Keratinocyte (primary cell): ENCODE measurements around the gene EPC2. TPM values are rescaled to one million over a fixed set of nuclear protein-coding genes. Genes with fewer than 3 reads are reported as not detected.

Experiments
- DNase-seq: peaks from one replicate; pipeline ENCODE4 v3.0.0-alpha.2; 2011; ENCODE audit warnings: low read depth, missing footprints, low spot score
- FAIRE-seq: peaks from 2 replicates; lab custom pipeline; 2011; peaks lifted over from hg19 to GRCh38; lab: Jason Lieb, UNC
- H2AFZ ChIP-seq: 2 replicates; pipeline ENCODE4 v1.6.0; 2012; ENCODE audit warnings: low read length, control low read depth, inconsistent platforms; ENCODE audit not compliant: control insufficient read depth
- H3K27ac ChIP-seq: 2 replicates; pipeline ENCODE4 v1.5.1; 2011; ENCODE audit warnings: low read length; ENCODE audit not compliant: control insufficient read depth, insufficient read depth
- H3K27me3 ChIP-seq: 3 replicates; pipeline ENCODE4 v1.6.0; 2011; ENCODE audit warnings: low read length; ENCODE audit not compliant: control insufficient read depth, insufficient read depth; ENCODE audit errors: extremely low read depth
- H3K36me3 ChIP-seq, 2 experiments: 2 replicates in 1 of 2; 3 replicates in 1 of 2; pipeline ENCODE4 v1.5.1; 2011; ENCODE audit warnings: low read length in 2 of 2, mild to moderate bottlenecking in 1 of 2; ENCODE audit not compliant: control insufficient read depth in 2 of 2, insufficient read depth in 2 of 2; ENCODE audit errors: extremely low read depth in 1 of 2
- H3K4me1 ChIP-seq: 3 replicates; pipeline ENCODE4 v1.5.1; 2011; ENCODE audit warnings: low read length; ENCODE audit not compliant: control insufficient read depth, insufficient read depth; ENCODE audit errors: extremely low read depth
- H3K4me2 ChIP-seq: 3 replicates; pipeline ENCODE4 v1.6.0; 2011; ENCODE audit warnings: low read depth, low read length; ENCODE audit not compliant: control insufficient read depth, insufficient read depth; ENCODE audit errors: extremely low read depth
- H3K4me3 ChIP-seq, 3 experiments: fragments of 200-600 bp in 1 of 3; sonication (generic) in 1 of 3; 2 replicates in 2 of 3; 3 replicates in 1 of 3; pipeline ENCODE4 v1.5.1; 2011 to 2016; ENCODE audit warnings: low read length in 3 of 3, mild to moderate bottlenecking in 3 of 3, control low read depth in 2 of 3, inconsistent platforms in 1 of 3, low read depth in 1 of 3, mixed read lengths in 1 of 3, mixed run types in 1 of 3, moderate library complexity in 1 of 3; ENCODE audit not compliant: control insufficient read depth in 2 of 3, insufficient read depth in 2 of 3; ENCODE audit errors: extremely low read depth in 1 of 3
- H3K79me2 ChIP-seq: 2 replicates; pipeline ENCODE4 v1.6.0; 2012; ENCODE audit warnings: low read length; ENCODE audit not compliant: control insufficient read depth, insufficient read depth
- H3K9ac ChIP-seq: 3 replicates; pipeline ENCODE4 v1.6.0; 2011; ENCODE audit warnings: low read length; ENCODE audit not compliant: control insufficient read depth, insufficient read depth; ENCODE audit errors: extremely low read depth
- H3K9me1 ChIP-seq: 3 replicates; pipeline ENCODE4 v1.6.0; 2011; ENCODE audit warnings: low read length; ENCODE audit not compliant: control insufficient read depth, insufficient read depth; ENCODE audit errors: extremely low read depth
- H3K9me3 ChIP-seq: 2 replicates; pipeline ENCODE4 v1.5.1; 2012; ENCODE audit warnings: low read depth, low read length; ENCODE audit not compliant: control insufficient read depth
- H4K20me1 ChIP-seq: 3 replicates; pipeline ENCODE4 v1.6.0; 2011; ENCODE audit warnings: low read length; ENCODE audit not compliant: control insufficient read depth, insufficient read depth; ENCODE audit errors: extremely low read depth
- CTCF ChIP-seq, 3 experiments: IDR thresholded peaks in 1 of 3; conservative IDR thresholded peaks in 1 of 3; optimal IDR thresholded peaks in 1 of 3; 2 replicates in 2 of 3; 3 replicates in 1 of 3; pipeline versions ENCODE3 to v1.5.1; 2011; ENCODE audit warnings: low read length in 3 of 3, mild to moderate bottlenecking in 3 of 3, moderate library complexity in 2 of 3, control low read depth in 1 of 3, inconsistent platforms in 1 of 3; ENCODE audit not compliant: insufficient read depth in 2 of 3; ENCODE audit errors: extremely low read depth in 1 of 3
- EZH2 ChIP-seq: IDR thresholded peaks from one replicate; pipeline ENCODE4 v1.6.1; 2012; ENCODE audit warnings: inconsistent platforms, mild to moderate bottlenecking, low read length, moderate library complexity
- dilution Hi-C: fragments of 300-500 bp; cut with MboI; formaldehyde crosslinking; loops from one replicate; pipeline ENCODE4 v1.7.0; 2020; ENCODE audit warnings: low sequenced_read_pairs; ENCODE audit not compliant: extremely low pct_ligation_motif_present
- polyA plus RNA-seq, 5 experiments: library from polyadenylated mRNA; depleted of rRNA in 3 of 5; stranded (reverse) in 3 of 5; stranded (forward) in 1 of 5; unstranded in 1 of 5; fragments of >200 nt; gene quantifications; 1 replicate in 1 of 5; 2 replicates in 3 of 5; 3 replicates in 1 of 5; pipeline versions ENCODE4 v1.2.1 to v1.2.3, GENCODE V29; 2011 to 2012; ENCODE audit warnings: missing spikeins in 2 of 5, low read depth in 1 of 5, low replicate concordance in 1 of 5

Gene EPC2
- polyA plus RNA-seq, 1 donor (not counting 4 experiments of a cell fraction or from before 2014, with no cell fraction given): 13.1 TPM

- dilution Hi-C loops: no loop called here
- Histone ChIP-seq H3K27ac (no peak overlapping the region), H3K36me3 (no peaks in the 10 kb centered on the region), H4K20me1 (no peaks in the 10 kb centered on the region), H3K27me3 (peaks cover 3% of the 10 kb centered on the region), H3K9me1 (no peaks in the 10 kb centered on the region), H3K4me3 (no peak overlapping the region), H3K4me1 (peaks cover 6% of the 10 kb centered on the region), H2AFZ (no peak overlapping the region), H3K79me2 (no peaks in the 10 kb centered on the region), H3K4me2 (no peak overlapping the region), H3K9me3 (no peaks in the 10 kb centered on the region), H3K9ac (no peak overlapping the region)
- no peak for DNase-seq
- no peak for TF ChIP-seq EZH2
- TF ChIP-seq CTCF (optimal IDR thresholded peaks at IDR 0.05 in 1 of 3, IDR thresholded peaks at IDR 0.05 in 1 of 3, conservative IDR thresholded peaks at IDR 0.05 in 1 of 3; ENCODE audit: extremely low read depth in 1 of 3, insufficient read depth in 2 of 3, low read length in 3 of 3): no peak
- FAIRE-seq: no peak
These were observed 152.4 kb downstream of the EPC2 start for GRCh38 chr2:148796735-148797512.

GRCh38 chr2:148802448-148803220 is 158.1 kb downstream of the EPC2 start:
- dilution Hi-C loops: no loop called here
- TF ChIP-seq CTCF (optimal IDR thresholded peaks at IDR 0.05 in 1 of 3, IDR thresholded peaks at IDR 0.05 in 1 of 3, conservative IDR thresholded peaks at IDR 0.05 in 1 of 3; ENCODE audit: extremely low read depth in 1 of 3, insufficient read depth in 2 of 3, low read length in 3 of 3) (no peak), EZH2 (no peak)
- no peaks in the 10 kb centered on the region for H3K9me1 ChIP-seq
- no peaks in the 10 kb centered on the region for H4K20me1 ChIP-seq
- no peak overlapping the region for H3K27ac ChIP-seq
- H3K79me2 ChIP-seq: no peaks in the 10 kb centered on the region
- no peak overlapping the region for H3K9ac ChIP-seq
- H3K4me2 ChIP-seq: no peak overlapping the region
- H3K4me1 ChIP-seq: no peaks in the 10 kb centered on the region
- no peaks in the 10 kb centered on the region for H3K36me3 ChIP-seq
- no peaks in the 10 kb centered on the region for H3K27me3 ChIP-seq
- H2AFZ ChIP-seq: no peak overlapping the region
- DNase-seq (no peak), FAIRE-seq (no peak)
- H3K4me3 ChIP-seq: no peak overlapping the region
- H3K9me3 ChIP-seq: no peaks in the 10 kb centered on the region
